HEK293 (cell line): Measurements from ENCODE around the gene SHISA6.

ENCODE experiments used
- ZBTB21 ChIP-seq: fragments of 450-650 bp; formaldehyde crosslinking; IDR thresholded peaks from 2 replicates; pipeline ENCODE4 v1.5.1; 2017; ENCODE audit warnings: missing biosample characterization, missing genetic modification characterization
- ZBTB8A ChIP-seq: fragments of 450-650 bp; formaldehyde crosslinking; IDR thresholded peaks from 2 replicates; pipeline ENCODE4 v1.5.1; 2016; ENCODE audit warnings: missing biosample characterization, missing genetic modification characterization
- TF ChIP-seq, protein P1 (sequence below): fragments of 450-650 bp; formaldehyde crosslinking; IDR thresholded peaks from 2 replicates; pipeline ENCODE4 v1.5.1; 2016; ENCODE audit warnings: missing biosample characterization, missing genetic modification characterization
- TF ChIP-seq, protein P2 (sequence below): fragments of 450-650 bp; formaldehyde crosslinking; IDR thresholded peaks from 2 replicates; pipeline ENCODE4 v1.5.1; 2016; ENCODE audit warnings: missing biosample characterization, missing genetic modification characterization, borderline replicate concordance

DNA sequence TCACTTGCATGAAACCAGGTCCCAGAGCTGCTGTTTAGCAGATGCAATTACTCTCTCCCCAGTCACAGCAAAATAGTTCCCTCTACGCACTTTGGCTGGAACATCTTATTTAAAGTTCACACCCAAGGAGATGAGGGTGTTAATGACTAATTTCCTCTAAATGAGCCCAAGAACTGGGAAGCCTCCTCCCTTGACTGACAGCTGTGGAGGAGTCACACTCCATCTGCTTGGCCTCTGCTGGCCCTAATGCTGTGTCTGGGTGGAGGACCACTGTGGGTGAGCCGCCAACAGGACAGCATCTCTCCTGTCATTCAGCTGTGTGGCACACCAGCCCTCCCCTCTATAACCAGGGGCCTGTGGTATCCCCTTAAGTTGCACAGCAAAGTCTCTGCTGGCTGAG is 115.4 kb downstream of the SHISA6 start:
- TF ChIP-seq ZBTB8A (no peak), ZBTB21 (tag by site-specific recombination) (no peak)
- TF ChIP-seq, protein P1, sequence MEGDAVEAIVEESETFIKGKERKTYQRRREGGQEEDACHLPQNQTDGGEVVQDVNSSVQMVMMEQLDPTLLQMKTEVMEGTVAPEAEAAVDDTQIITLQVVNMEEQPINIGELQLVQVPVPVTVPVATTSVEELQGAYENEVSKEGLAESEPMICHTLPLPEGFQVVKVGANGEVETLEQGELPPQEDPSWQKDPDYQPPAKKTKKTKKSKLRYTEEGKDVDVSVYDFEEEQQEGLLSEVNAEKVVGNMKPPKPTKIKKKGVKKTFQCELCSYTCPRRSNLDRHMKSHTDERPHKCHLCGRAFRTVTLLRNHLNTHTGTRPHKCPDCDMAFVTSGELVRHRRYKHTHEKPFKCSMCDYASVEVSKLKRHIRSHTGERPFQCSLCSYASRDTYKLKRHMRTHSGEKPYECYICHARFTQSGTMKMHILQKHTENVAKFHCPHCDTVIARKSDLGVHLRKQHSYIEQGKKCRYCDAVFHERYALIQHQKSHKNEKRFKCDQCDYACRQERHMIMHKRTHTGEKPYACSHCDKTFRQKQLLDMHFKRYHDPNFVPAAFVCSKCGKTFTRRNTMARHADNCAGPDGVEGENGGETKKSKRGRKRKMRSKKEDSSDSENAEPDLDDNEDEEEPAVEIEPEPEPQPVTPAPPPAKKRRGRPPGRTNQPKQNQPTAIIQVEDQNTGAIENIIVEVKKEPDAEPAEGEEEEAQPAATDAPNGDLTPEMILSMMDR (tag by site-specific recombination), result no peak
- TF ChIP-seq, protein P2, sequence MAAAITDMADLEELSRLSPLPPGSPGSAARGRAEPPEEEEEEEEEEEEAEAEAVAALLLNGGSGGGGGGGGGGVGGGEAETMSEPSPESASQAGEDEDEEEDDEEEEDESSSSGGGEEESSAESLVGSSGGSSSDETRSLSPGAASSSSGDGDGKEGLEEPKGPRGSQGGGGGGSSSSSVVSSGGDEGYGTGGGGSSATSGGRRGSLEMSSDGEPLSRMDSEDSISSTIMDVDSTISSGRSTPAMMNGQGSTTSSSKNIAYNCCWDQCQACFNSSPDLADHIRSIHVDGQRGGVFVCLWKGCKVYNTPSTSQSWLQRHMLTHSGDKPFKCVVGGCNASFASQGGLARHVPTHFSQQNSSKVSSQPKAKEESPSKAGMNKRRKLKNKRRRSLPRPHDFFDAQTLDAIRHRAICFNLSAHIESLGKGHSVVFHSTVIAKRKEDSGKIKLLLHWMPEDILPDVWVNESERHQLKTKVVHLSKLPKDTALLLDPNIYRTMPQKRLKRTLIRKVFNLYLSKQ (tag by site-specific recombination), result no peak
